Measurements from ENCODE around the gene SRGAP1.

DNA sequence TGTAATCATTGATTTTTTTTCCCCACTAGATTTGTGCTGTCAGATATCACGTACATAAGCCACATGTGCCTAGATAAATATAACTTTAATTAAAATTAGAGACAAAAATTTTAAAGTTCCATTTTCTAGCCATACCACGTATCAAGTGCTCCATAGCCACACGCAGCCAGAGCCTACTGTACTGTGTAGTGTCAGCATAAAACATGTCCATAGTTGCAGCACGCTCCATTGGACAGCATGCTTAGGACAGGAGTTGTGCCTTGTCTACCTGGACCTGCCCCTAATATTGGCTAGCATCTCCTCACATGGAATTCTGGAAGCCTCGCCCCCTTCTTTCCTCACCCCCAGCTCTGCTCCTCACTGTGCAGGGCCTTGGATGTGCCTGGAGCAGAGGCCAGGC, 116.5 kb downstream of the SRGAP1 start:
- TF ChIP-seq, protein P1, sequence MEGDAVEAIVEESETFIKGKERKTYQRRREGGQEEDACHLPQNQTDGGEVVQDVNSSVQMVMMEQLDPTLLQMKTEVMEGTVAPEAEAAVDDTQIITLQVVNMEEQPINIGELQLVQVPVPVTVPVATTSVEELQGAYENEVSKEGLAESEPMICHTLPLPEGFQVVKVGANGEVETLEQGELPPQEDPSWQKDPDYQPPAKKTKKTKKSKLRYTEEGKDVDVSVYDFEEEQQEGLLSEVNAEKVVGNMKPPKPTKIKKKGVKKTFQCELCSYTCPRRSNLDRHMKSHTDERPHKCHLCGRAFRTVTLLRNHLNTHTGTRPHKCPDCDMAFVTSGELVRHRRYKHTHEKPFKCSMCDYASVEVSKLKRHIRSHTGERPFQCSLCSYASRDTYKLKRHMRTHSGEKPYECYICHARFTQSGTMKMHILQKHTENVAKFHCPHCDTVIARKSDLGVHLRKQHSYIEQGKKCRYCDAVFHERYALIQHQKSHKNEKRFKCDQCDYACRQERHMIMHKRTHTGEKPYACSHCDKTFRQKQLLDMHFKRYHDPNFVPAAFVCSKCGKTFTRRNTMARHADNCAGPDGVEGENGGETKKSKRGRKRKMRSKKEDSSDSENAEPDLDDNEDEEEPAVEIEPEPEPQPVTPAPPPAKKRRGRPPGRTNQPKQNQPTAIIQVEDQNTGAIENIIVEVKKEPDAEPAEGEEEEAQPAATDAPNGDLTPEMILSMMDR (optimal IDR thresholded peaks at IDR 0.05 in 1 of 3, IDR thresholded peaks at IDR 0.05 in 1 of 3, conservative IDR thresholded peaks at IDR 0.05 in 1 of 3; ENCODE audit: extremely low read depth in 1 of 3, insufficient read depth in 2 of 3, low read length in 3 of 3): no peak
- no peak for TF ChIP-seq EZH2 (IDR thresholded peaks at IDR 0.05; ENCODE audit: low read length)
